GM19397 (cell line): ENCODE data around the gene CES3.
"Not testable (repeated sequence)": the region's sequence is repeated elsewhere in the genome, so short reads cannot be mapped to it uniquely, and the experiment has no call there.

Experiments
- ATAC-seq: cut with Tn5 transposase; IDR thresholded peaks from one replicate; pipeline ENCODE4 v1.9.1; 2021; ENCODE audit warnings: mild to moderate bottlenecking, moderate library complexity; ENCODE audit not compliant: unreplicated experiment

The CES3 gene

GRCh38 chr16:66944971-66945370, 16.1 kb upstream of the CES3 start:
- not testable (repeated sequence) for ATAC-seq

DNA sequence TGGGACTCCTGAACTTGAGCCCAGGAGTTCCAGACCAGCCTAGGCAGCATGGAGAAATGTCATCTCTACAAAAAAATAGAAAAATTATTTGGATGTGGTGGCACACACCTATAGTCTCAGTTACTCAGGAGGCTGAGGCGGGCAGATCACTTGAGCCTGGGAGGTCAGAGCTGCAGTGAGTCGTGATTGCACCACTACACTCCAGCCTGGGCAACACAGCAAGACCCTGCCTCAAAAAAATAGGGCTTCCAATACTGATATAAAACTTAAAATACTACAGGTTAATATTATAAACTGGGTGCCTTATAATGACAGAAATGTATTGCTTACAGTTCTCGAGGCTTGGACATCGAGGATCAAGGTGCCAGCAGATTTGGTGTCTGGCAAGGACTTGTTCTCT, 15.1 kb upstream of the CES3 start:
- ATAC-seq = no peak

GRCh38 chr16:66946541-66946940, 14.5 kb upstream of the CES3 start:
- ATAC-seq = no peak

DNA sequence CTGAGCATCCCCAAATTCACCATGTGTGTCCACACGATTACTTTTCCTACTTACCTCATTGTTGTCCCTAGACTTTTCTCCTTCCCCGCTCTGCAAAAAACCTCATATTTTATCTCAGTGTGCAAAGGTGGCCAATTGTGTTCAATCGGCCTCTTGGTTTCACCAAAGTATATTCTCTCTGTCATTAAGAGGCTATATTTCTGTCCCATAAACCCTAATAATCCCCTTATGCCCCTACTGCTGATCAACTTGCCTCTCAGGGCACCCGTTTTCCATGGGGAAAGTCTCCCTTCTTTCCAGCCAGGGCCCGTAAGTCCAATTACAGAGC, 14.1 kb upstream of the CES3 start:
- no peak for ATAC-seq

- ATAC-seq = no peak
These were observed 13.6 kb upstream of the CES3 start for GRCh38 chr16:66947302-66948065.

DNA sequence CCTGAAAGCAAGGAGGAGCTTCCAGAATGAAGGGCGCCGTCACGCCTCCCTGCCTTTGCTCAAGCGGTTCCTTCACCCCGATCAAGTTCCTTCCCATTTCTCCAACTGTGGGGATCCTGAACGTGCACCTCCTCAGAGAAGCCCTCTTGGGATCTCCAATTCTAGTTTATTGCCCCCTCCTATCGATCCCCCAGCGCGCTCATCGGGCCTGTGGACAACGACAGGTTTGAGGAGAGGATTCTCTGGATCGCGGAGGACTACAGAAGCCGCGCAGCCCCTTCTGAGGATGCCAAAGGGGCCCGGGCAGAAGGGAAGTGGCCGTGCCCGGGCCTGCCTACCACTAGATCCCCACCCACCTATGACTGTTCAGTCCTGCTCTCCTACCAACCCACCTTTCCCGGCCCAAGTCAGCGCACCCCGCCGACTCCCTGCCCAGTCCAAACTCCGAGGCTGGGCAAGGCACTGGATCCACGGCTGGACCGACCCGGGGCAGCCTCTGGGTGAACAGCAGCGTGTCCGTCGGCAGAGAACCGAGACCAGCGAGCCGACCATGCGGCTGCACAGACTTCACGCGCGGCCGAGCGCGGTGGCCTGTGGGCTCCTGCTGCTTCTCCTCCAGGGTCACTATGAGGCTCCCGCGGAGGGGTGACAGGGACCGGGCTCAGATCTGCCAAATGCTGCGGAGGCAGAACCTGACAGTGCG, 12.8 kb upstream of the CES3 start:
- ATAC-seq = no peak

GRCh38 chr16:66948837-66949225, 12.2 kb upstream of the CES3 start:
- no peak for ATAC-seq

- no peak for ATAC-seq
These were observed 11.6 kb upstream of the CES3 start for GRCh38 chr16:66949472-66949871.

DNA sequence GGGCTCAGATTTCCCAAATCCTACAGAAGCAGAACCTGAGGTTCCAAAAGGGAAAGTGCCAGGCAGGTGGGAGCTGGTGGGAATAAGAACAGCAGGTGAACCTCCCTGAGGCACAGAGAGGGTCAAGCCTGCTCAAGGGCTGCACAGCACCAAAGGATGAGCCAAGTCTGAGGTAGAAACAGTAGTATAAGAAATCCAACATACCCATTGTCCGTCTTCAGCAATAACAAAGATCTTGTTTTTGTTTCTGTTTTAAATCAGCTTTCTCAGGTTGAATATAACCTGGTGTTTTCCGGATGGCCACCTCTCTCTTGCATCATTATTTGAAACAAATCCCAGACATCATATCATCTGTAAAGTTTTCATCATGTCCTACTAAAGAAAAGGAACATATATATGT, 10.6 kb upstream of the CES3 start:
- no peak for ATAC-seq

DNA sequence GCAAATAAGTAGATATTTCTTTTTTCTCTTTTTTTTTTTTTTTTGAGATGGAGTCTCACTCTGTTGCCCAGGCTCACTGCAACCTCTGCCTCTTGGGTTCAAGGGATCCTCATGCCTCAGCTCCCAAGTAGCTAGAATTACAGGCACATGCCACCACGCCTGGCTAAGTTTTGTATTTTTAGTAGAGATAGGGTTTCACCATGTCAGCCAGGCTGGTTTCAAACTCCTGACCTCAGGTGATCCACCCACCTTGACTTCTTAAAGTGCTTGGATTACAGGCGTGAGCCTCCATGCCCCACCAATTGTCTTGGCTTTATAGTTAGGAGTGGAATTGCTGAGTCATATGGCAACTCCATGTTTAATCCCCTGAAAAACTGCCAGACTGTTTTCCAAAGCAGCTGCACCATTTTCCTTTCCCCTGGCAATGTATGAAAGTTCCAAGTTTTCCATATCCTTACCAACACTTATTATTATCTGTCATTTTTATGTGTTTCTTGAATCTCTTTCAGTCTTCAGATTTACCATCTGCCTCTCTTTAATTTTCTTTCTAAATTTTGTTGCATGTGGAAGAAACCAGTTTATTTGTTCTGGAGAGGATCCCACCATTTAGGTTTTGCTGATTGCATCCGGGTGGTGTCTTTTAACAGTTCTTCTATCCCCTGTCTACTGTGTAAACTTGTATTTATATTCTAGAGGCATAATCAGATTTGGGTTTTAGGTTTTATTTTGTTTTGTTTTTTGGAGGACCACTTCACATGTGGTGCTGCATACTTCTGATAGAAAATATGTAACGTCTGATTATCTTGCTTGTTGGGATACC, 9.9 kb upstream of the CES3 start:
- no peak for ATAC-seq

DNA sequence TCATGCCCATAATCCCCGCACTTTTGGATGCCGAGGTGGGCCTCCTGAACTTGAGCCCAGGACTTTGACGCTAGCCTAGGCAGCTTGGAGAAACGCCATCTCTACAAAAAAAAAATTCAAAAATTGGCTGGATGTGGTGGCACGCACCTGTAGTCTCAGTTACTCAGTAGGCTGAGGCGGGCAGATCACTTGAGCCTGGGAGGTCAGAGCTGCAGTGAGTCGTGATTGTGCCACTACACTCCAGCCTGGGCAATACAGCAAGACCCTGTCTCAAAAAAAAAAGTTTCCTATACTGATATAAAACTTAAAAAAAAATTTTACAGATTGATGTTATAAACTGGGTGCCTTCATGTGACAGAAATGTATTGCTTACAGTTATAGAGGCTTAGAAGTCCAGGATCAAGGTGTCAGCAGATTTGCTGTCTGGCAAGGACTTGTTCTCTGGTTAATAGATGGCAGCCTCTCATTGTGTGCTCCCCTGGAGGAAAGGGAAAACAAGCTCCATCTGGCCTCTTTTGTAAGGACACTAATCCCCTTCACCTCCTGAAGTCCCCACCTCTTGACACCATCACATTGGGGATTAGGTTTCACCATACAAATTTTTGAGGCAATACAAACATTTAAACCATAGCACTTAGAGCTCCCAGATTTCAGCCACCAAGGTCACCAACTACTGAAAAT, 8.5 kb upstream of the CES3 start:
- no peak for ATAC-seq

DNA sequence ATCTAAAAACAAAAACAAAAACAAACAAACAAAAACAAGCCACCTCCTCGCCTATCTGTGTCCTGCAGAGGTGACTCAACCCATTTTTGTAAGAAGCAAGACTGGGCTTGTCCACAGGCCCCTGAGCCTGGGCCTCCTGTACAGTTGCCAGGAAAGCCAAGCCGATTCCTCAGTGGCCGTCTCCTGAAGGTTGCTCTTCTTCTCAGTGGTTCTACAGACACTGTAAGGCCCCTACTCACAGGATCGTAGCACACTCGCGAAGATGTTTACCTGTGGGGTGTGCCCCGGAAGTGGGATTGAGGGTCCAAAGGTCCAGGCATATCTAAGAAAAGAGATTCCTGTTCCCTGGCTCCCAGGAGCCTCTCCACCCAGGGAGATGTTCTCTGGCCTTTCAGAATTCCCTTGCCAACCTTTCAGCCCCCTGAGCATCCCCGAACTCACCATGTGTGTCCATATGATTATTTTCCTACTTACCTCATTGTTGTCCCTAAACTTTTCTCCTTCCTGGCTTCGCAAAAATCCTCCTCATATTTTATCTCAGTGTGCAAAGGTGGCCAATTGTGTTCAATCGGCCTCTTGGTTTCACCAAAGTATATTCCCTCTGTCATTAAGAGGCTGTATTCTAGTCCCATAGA, 7.5 kb upstream of the CES3 start:
- no peak for ATAC-seq

DNA sequence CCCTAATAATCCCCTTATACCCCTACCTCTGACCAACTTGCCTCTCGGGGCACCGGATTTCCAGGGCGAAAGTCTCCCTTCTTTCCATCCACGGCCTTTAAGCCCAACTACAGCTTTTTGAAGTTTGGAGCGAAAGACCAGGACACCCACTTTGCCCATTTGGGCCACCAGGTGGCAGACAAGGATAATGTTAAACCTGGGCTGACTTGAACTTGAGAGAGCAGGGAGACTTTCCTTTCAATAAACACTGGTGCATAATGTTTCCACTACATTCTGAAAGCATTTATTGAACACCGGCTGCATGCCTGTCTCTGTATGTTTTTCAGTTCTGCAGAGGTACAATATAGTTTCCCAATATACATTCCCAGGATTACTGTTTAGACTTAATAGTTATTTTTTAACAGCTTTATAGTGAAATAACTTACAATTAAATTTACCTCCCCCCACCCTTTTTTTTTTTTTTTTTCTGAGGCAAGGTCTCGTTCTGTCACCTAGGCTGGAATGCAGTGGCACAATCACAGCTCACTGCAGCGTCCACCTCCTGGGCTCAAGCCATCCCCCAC, 6.9 kb upstream of the CES3 start:
- no peak for ATAC-seq

DNA sequence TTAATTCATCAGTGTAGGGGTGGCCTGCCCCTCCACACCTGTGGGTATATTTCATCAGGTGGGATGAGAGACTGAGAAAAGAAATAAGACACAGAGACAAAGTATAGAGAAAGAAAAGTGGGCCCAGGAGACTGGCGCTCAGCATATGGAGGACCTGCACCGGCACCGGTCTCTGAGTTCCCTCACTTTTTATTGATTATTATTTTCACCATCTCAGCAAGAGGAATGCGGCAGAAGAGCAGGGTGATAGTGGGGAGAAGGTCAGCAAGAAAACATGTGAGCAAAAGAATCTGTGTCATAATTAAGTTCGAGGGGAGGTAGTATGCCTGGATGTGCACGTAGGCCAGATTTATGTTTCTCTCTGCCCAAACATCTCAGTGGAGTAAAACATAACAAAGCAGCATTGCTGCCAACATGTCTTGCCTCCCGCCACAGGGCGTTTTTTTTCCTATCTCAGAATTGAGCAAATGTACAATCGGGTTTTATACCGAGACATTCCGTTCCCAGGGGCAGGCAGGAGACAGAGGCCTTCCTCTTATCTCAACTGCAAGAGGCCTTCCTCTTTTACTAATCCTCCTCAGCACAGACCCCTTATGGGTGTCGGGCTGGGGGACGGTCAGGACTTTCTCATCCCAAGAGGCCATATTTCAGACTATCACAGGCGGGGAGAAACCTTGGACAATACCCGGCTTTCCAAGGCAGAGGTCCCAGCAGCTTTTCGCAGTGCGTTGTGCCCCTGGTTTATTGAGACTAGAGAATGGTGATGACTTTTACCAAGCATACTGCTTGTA, 5.5 kb upstream of the CES3 start:
- ATAC-seq = not testable (repeated sequence)

- ATAC-seq = not testable (repeated sequence)
These were observed 5.0 kb upstream of the CES3 start for GRCh38 chr16:66956154-66956457.

GRCh38 chr16:66958857-66959703, 2.0 kb upstream of the CES3 start:
- ATAC-seq = no peak

- ATAC-seq = no peak
These were observed 1.3 kb upstream of the CES3 start for GRCh38 chr16:66959704-66960161.

DNA sequence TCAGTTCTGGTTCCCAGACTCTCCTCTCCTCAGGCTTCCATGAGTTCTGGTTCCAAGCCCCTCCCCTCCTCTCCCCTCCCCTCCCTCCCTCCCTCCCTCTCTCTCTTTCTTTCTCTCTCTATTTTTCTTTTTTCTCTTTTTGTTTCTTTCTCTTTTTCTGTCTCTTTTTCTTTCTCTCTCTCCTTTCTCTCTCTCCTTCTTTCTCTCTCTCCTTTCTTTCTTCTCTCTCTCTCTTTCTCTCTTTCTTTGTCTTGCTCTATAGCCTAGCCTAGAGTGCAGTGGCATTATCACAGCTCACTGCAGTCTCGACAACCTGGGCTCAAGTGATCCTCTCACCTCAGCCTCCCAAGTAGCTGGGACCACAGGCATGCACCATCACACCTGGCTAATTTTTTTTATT, 796 bp upstream of the CES3 start:
- no peak for ATAC-seq

DNA sequence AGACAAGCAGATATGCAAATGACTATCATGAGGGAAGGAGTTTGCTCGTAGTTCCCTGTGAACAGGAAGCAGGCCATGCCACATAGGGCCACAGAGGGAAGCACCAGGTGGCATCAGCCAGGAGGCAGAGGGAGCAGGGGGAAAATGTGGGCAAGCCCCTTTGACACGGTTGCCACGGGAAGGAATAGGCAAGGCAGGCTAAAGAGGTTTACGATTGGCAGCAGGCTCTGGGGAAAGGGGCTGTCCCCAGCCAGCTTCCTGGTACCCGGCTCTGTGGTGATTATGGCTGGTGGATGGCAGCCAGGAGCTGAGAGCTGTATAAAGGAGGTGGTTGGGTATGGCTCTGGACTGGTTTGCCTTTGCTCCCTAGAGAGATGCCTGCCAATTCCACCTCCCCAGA, 848 bp downstream of the CES3 start:
- ATAC-seq = no peak
